Measurements from ENCODE around the gene SHISA8.

Gene SHISA8

DNA sequence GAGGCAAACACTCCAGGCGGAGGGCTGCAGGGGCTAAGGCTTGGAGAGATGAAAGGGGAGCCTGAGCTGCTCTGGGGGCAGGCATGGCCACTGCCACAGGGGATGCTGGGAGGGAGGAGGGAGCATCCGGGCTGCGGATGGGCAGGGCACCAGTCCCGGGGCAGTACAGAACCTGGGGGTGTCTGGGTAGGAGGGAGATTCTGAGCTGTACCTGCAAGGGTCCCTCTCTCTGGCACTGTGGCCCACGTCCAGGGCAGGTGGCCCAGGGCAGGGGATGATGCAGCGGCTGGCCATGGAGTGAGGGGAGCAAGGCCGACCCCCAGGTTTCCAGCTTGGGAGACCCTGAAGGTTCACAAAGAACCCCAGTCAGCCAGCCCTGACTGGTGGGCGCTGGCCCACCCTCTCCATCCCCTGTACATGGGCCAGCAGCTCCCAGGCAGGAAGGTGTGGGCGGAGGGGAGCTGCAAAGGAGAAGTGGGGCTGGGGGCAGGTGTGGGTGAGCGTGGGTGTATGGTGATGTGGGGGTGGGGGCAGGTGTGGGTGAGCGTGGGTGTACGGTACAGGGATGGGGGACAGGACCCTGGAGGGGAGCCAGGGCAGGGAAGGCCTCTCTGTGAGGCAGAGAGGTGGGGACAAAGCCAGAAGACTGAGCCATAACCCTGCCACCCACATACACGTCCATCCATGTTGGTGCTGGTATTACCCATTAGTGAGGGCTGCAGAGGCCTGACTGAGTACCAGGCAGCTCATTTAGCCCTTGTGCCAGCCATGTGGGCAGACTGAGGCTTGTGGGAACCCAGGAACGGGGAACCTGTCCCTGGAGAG is 13.9 kb upstream of the SHISA8 start:
- H3K27ac ChIP-seq (ENCODE audit: extremely low read depth, low read depth, low read length), result no peak overlapping the region
- H3K4me1 ChIP-seq (ENCODE audit: control insufficient read depth, insufficient read depth, low read length), result peaks cover 2% of the 10 kb centered on the region; the same call in 1 of the 2 replicates
- ChIA-PET CTCF (interaction anchor here (0.6 to 1.4 kb wide), 4 partner anchors 12 to 231 kb away, joined by 3 to 6 read pairs (median 3); no protein-coding TSS in a partner anchor), POLR2A (interaction anchor here (0.5 to 4.3 kb wide), 5 partner anchors 15 to 240 kb away, joined by 3 to 27 read pairs (median 3); partner anchors contain the start of genes CENPM and SNU13)
- H3K4me3 ChIP-seq (ENCODE audit: low read depth, low read length), result no peak overlapping the region
- peaks cover 5 to 18% of the 10 kb centered on the region in 2 experiments; a peak in 2 of 3 replicates for H3K36me3 ChIP-seq (ENCODE audit: control insufficient read depth in 2 of 2, insufficient read depth in 1 of 2, low read length in 2 of 2)
- H3K9me3 ChIP-seq (ENCODE audit: control insufficient read depth, insufficient read depth, low read depth, low read length), result no peaks in the 10 kb centered on the region
- no peak for TF ChIP-seq ZEB2 (tag by site-specific recombination; IDR thresholded peaks at IDR 0.05)
- TF ChIP-seq, protein P1, sequence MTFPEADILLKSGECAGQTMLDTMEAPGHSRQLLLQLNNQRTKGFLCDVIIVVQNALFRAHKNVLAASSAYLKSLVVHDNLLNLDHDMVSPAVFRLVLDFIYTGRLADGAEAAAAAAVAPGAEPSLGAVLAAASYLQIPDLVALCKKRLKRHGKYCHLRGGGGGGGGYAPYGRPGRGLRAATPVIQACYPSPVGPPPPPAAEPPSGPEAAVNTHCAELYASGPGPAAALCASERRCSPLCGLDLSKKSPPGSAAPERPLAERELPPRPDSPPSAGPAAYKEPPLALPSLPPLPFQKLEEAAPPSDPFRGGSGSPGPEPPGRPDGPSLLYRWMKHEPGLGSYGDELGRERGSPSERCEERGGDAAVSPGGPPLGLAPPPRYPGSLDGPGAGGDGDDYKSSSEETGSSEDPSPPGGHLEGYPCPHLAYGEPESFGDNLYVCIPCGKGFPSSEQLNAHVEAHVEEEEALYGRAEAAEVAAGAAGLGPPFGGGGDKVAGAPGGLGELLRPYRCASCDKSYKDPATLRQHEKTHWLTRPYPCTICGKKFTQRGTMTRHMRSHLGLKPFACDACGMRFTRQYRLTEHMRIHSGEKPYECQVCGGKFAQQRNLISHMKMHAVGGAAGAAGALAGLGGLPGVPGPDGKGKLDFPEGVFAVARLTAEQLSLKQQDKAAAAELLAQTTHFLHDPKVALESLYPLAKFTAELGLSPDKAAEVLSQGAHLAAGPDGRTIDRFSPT (tag by site-specific recombination; IDR thresholded peaks at IDR 0.05), result peak; percentile 38; the same call in 1 of the 2 replicates
- peak; percentile 100 for TF ChIP-seq ZFHX2 (tag by site-specific recombination; conservative IDR thresholded peaks at IDR 0.05)
- TF ChIP-seq ZNF274 (IDR thresholded peaks at IDR 0.05; ENCODE audit: low read length), result no peak
- no peak for TF ChIP-seq ZNF274 (tag by site-specific recombination; IDR thresholded peaks at IDR 0.05; ENCODE audit: borderline replicate concordance)
- TF ChIP-seq ZNF514 (tag by site-specific recombination; IDR thresholded peaks at IDR 0.05), result no peak
- TF ChIP-seq, protein P2, sequence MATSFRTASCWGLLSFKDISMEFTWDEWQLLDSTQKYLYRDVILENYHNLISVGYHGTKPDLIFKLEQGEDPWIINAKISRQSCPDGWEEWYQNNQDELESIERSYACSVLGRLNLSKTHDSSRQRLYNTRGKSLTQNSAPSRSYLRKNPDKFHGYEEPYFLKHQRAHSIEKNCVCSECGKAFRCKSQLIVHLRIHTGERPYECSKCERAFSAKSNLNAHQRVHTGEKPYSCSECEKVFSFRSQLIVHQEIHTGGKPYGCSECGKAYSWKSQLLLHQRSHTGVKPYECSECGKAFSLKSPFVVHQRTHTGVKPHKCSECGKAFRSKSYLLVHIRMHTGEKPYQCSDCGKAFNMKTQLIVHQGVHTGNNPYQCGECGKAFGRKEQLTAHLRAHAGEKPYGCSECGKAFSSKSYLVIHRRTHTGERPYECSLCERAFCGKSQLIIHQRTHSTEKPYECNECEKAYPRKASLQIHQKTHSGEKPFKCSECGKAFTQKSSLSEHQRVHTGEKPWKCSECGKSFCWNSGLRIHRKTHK (tag by site-specific recombination; IDR thresholded peaks at IDR 0.05), result no peak
- no peak for TF ChIP-seq ZNF785 (tag by site-specific recombination; IDR thresholded peaks at IDR 0.05)
- no peak for TF ChIP-seq ZNF561 (tag by site-specific recombination; IDR thresholded peaks at IDR 0.05; ENCODE audit: borderline replicate concordance)
- TF ChIP-seq YY2 (tag by site-specific recombination; IDR thresholded peaks at IDR 0.05), result no peak
- TF ChIP-seq, protein P3, sequence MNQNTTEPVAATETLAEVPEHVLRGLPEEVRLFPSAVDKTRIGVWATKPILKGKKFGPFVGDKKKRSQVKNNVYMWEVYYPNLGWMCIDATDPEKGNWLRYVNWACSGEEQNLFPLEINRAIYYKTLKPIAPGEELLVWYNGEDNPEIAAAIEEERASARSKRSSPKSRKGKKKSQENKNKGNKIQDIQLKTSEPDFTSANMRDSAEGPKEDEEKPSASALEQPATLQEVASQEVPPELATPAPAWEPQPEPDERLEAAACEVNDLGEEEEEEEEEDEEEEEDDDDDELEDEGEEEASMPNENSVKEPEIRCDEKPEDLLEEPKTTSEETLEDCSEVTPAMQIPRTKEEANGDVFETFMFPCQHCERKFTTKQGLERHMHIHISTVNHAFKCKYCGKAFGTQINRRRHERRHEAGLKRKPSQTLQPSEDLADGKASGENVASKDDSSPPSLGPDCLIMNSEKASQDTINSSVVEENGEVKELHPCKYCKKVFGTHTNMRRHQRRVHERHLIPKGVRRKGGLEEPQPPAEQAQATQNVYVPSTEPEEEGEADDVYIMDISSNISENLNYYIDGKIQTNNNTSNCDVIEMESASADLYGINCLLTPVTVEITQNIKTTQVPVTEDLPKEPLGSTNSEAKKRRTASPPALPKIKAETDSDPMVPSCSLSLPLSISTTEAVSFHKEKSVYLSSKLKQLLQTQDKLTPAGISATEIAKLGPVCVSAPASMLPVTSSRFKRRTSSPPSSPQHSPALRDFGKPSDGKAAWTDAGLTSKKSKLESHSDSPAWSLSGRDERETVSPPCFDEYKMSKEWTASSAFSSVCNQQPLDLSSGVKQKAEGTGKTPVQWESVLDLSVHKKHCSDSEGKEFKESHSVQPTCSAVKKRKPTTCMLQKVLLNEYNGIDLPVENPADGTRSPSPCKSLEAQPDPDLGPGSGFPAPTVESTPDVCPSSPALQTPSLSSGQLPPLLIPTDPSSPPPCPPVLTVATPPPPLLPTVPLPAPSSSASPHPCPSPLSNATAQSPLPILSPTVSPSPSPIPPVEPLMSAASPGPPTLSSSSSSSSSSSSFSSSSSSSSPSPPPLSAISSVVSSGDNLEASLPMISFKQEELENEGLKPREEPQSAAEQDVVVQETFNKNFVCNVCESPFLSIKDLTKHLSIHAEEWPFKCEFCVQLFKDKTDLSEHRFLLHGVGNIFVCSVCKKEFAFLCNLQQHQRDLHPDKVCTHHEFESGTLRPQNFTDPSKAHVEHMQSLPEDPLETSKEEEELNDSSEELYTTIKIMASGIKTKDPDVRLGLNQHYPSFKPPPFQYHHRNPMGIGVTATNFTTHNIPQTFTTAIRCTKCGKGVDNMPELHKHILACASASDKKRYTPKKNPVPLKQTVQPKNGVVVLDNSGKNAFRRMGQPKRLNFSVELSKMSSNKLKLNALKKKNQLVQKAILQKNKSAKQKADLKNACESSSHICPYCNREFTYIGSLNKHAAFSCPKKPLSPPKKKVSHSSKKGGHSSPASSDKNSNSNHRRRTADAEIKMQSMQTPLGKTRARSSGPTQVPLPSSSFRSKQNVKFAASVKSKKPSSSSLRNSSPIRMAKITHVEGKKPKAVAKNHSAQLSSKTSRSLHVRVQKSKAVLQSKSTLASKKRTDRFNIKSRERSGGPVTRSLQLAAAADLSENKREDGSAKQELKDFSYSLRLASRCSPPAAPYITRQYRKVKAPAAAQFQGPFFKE (tag by site-specific recombination; IDR thresholded peaks at IDR 0.05; ENCODE audit: borderline replicate concordance), result no peak
- TF ChIP-seq, protein P4, sequence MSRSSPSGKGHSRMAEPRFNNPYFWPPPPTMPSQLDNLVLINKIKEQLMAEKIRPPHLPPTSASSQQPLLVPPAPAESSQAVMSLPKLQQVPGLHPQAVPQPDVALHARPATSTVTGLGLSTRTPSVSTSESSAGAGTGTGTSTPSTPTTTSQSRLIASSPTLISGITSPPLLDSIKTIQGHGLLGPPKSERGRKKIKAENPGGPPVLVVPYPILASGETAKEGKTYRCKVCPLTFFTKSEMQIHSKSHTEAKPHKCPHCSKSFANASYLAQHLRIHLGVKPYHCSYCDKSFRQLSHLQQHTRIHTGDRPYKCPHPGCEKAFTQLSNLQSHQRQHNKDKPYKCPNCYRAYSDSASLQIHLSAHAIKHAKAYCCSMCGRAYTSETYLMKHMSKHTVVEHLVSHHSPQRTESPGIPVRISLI (tag by site-specific recombination; IDR thresholded peaks at IDR 0.05), result no peak
- TF ChIP-seq ZNF404 (tag by site-specific recombination; IDR thresholded peaks at IDR 0.05), result no peak
- TF ChIP-seq, protein P5, sequence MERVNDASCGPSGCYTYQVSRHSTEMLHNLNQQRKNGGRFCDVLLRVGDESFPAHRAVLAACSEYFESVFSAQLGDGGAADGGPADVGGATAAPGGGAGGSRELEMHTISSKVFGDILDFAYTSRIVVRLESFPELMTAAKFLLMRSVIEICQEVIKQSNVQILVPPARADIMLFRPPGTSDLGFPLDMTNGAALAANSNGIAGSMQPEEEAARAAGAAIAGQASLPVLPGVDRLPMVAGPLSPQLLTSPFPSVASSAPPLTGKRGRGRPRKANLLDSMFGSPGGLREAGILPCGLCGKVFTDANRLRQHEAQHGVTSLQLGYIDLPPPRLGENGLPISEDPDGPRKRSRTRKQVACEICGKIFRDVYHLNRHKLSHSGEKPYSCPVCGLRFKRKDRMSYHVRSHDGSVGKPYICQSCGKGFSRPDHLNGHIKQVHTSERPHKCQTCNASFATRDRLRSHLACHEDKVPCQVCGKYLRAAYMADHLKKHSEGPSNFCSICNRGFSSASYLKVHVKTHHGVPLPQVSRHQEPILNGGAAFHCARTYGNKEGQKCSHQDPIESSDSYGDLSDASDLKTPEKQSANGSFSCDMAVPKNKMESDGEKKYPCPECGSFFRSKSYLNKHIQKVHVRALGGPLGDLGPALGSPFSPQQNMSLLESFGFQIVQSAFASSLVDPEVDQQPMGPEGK (tag by site-specific recombination; IDR thresholded peaks at IDR 0.05), result peak; percentile 15; the same call in 1 of the 2 replicates
- TF ChIP-seq ZNF121 (tag by site-specific recombination; IDR thresholded peaks at IDR 0.05), result no peak
- TF ChIP-seq EGR2 (tag by site-specific recombination; IDR thresholded peaks at IDR 0.05; ENCODE audit: low read depth), result peak; percentile 100

Data from HEK293 (cell line).